ENCODE measurements around the gene KIAA0408.

Gene KIAA0408

GRCh38 chr6:127459231-127459641, at the start of gene KIAA0408:
KIAA0408 (minus strand) TSS chr6:127459389; CDS start chr6:127453981, 5,408 bp downstream.
- peak; percentile 82 for DNase-seq (ENCODE audit: low spot score)

GRCh38 chr6:127506894-127507293, 47.7 kb upstream of the KIAA0408 start:
- DNase-seq (ENCODE audit: low spot score), result no peak

DNA sequence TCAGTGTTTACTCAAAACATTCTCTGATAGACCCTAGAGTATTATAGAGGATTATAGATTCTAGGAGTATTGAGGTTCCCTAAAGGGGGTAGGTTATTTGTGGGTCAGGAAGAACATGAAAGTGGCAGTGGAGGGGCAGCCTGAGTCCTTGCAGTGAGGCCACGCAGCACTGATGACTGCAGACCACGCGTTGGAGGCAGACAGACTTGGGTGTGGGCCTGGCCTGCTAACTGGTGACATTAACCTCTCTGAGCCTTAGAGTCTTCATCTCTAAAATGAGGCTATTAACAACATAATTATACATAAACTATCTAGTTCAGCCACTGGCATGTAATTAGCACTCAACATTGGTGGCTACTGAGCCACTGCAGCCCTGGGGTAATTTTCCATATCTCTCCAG, 43.8 kb upstream of the KIAA0408 start:
- no peak for DNase-seq (ENCODE audit: low spot score)

DNA sequence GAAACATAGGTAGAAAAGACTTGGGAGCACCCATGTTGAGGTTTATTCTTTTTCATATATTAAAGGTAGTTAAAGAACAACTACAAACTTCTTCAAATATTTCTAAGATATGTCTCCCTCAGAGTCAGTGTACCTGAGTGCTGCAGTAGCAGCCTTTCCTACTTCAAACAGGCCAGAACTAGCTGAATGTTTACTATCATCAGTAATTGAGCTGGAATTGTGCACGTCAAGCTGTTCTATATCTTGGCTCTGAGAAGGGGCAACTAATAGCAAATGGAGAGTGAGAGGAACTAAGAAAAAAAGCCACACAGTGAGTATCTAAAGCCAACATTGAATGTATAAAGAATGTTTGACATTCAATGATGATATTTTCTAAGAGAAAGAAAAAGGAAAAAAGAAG, 38.2 kb upstream of the KIAA0408 start:
- no peak for DNase-seq (ENCODE audit: low spot score)

DNA sequence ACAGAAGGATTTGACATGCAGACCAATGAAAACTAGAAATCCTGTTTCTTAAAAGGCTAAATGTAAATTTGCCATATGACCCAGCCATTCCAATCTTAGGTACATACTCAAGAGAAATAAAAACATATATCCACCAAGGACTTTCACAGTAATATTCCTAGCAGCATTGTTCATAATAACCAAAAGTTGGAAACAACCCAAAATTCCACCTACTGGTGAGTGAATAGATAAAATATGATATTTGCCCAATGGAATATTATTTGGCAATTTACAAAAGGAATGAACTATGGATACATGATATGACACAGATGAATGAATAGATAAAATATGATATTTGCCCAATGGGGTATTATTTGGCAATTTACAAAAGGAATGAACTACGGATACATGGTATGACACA, 37.3 kb upstream of the KIAA0408 start:
- DNase-seq (ENCODE audit: low spot score), result no peak

- no peak for DNase-seq (ENCODE audit: low spot score)
Measured at GRCh38 chr6:127494240-127494767, 35.1 kb upstream of the KIAA0408 start.

GRCh38 chr6:127489248-127489647, 30.1 kb upstream of the KIAA0408 start:
- no peak for DNase-seq (ENCODE audit: low spot score)

- DNase-seq (ENCODE audit: low spot score), result no peak
Measured at GRCh38 chr6:127486934-127487333, 27.7 kb upstream of the KIAA0408 start.

GRCh38 chr6:127484212-127484863, 25.1 kb upstream of the KIAA0408 start:
- no peak for DNase-seq (ENCODE audit: low spot score)

- DNase-seq (ENCODE audit: low spot score), result peak; percentile 80
Measured at GRCh38 chr6:127483399-127484055, 24.3 kb upstream of the KIAA0408 start.

DNA sequence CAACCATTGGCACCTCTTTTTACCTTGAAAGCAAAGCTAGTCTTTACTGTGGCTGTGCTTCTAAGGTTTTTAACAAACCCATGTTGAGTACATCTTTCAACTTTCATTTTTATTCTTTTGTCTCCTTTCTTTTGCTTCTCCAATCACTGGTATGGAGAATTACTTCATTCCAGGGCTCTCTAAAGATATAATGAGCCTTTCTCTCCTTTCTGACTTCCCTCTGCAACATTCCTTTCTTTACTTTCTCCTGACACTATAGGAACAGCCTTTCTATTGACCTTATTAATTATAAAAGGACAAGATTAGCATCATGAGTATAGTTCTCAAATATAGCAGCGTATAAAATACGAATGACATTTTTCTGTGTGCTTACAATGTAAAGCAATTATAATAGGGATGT, 23.1 kb upstream of the KIAA0408 start:
- no peak for DNase-seq (ENCODE audit: low spot score)

GRCh38 chr6:127481628-127482027, 22.4 kb upstream of the KIAA0408 start:
- no peak for DNase-seq (ENCODE audit: low spot score)

DNA sequence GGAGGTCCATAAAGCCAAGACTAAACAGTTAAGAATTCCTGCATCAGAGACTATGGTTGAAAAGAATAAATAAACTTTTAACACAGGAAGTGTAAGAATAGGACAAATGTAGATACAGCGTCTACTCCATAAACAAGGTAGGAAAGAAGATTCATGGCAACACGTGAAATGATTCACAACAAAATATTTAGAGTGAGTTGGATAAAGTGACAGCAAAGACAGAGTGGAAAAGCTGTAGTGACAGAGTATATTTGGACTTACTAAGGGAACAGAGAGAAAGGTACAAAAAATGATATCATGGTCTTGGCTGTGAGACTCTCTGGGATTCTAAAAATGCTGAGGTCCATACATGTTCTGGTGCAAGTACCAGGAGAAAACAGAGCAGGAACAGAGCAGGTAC, 21.9 kb upstream of the KIAA0408 start:
- DNase-seq (ENCODE audit: low spot score), result no peak

DNA sequence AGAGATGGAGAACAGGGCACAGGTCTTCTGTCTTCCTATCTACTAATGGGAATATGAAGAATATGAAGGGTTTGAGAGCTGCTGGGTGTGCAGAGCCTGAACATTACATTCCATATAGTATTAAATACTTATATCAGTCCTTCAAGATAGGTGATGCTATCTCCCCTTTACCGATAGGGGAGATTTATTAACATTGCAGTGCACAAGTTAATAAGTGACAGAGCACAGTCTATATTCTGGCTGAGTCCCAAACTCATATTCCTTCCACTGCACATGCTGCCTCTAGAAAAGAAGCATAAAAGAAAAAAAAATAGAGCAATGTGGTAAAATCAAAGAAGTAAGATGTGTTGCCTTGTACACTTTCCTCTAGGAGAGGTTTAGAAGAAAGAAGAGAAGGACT, 18.5 kb upstream of the KIAA0408 start:
- no peak for DNase-seq (ENCODE audit: low spot score)

- DNase-seq (ENCODE audit: low spot score), result no peak
Measured at GRCh38 chr6:127475823-127476176, 16.6 kb upstream of the KIAA0408 start.

- no peak for DNase-seq (ENCODE audit: low spot score)
Measured at GRCh38 chr6:127475135-127475822, 16.1 kb upstream of the KIAA0408 start.

DNA sequence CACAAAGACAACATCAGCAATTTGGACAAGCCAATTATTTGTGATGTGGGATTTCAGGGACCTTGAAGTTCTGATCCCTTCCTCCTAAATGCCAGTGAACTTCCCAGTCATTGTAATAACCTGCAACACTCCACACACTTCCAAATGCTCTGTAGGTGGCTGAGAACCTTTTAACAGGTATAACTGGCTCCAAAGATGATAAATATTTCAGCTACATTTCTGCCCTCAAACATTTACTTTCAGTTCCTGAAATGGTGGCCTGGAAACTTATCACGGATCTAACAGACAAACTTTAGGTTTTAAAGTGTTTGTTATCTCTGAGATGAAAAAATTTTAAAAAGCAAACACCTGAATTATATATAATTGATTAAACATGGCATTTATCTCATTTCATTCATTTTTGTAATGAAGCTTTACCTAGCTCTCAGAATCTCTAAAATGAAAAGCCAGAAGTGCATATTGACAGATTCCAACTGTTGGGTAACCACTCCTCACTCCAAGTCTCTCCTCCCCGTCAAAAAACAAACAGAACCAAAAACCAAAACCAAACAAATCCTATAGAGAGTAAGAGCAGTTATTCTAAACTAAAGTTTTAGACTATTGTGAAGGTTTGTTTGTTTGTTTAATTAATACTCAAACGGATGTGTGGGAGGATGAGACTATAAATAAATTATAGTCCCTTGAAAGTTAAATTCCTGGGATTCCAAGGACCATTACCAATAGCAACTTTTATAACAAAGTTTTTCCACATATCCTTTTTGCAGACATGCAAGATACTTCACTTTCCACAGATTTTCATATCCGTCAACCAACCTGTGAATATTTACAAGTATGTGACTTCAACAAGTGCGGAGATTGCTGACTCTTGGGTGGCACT, 12.4 kb upstream of the KIAA0408 start:
- no peak for DNase-seq (ENCODE audit: low spot score)

DNA sequence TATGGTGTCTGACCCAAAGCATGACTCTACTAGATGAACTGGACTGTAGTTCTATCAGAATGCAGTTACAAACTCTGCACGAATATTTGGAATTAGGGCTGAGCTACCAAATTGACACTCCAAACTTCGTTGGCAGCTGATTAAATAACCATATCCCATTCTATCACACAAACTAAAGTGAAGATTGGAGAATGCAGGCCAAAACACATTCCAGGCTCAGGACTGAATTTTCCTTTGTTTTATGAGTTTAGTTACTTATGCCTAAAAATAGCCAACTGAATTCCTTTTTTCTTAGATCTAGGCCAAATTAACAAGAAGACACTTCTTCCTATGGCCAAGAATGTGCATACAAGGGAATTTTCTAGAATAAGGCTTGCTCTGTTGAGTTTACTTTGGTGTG, 9.7 kb upstream of the KIAA0408 start:
- DNase-seq (ENCODE audit: low spot score), result no peak

GRCh38 chr6:127466416-127466815, 7.2 kb upstream of the KIAA0408 start:
- DNase-seq (ENCODE audit: low spot score), result no peak

DNA sequence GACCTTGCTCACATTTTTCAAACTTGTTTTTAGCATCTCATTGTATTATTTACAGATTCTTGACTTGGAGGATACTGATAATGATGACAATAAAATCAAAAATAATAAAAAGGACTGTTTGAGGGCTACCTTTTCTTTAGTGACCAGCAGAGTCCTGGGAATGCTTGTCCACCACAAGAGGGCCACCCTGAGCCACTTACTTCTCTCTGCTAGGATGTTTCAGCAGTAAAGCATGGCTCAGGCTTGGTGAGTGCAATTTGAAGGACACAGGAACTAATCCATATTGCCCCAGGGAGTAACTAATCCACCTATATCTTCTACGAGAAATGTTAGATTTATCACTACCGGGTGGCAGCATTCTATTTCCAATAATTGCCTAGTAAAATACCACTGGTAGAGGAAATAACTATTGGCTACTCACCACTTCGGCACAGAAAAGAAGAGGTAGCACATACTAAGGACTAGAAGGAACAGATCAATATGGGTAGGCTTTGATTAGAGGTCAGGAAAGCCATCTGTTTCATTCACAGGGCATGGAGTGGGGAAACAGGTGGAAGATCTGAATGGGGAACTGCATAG, 5.8 kb upstream of the KIAA0408 start:
- peak; percentile 70 for DNase-seq (ENCODE audit: low spot score)

- no peak for DNase-seq (ENCODE audit: low spot score)
Measured at GRCh38 chr6:127464161-127464880, 5.1 kb upstream of the KIAA0408 start.
